ENCODE results near the gene KCNK4.

GRCh38 chr11:64289002-64289564 is 2.0 kb upstream of the KCNK4 start:
- TF ChIP-seq CTCF (IDR thresholded peaks at IDR 0.05) (no peak), POLR2A (IDR thresholded peaks at IDR 0.05) (no peak), POLR2AphosphoS5 (IDR thresholded peaks at IDR 0.05) (no peak)

Data from transverse colon (tissue), 4 donors.